GF-D8 (cell line): ENCODE measurements around the gene PLEKHA7.
"Not testable (repeated sequence)": the region's sequence is repeated elsewhere in the genome, so short reads cannot be mapped to it uniquely, and the experiment has no call there.

ENCODE experiments used
- DNase-seq: peaks from one replicate; lab custom pipeline; 2025; lab: John Stamatoyannopoulos, UW

PLEKHA7 gene

DNA sequence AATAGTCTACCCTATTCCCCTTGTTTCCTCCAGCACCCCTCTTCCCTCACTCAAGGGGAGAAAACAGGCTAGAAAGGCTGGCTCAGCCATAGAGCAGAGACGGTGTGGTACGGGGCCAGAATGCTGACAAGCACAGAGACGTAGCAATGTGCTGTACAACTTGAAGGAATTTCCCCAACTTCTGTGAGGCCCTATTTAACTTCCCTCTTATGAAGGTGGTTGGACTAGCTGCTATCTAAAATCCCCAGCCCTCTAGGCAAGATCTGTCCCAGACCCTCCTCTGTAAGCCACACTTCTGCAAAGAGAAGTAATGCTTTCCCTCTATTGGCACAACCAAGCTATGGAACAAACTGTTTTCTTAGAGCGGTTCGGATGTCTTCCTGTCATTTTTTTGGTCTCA lies 37.8 kb downstream of the PLEKHA7 start:
- no peak for DNase-seq

DNA sequence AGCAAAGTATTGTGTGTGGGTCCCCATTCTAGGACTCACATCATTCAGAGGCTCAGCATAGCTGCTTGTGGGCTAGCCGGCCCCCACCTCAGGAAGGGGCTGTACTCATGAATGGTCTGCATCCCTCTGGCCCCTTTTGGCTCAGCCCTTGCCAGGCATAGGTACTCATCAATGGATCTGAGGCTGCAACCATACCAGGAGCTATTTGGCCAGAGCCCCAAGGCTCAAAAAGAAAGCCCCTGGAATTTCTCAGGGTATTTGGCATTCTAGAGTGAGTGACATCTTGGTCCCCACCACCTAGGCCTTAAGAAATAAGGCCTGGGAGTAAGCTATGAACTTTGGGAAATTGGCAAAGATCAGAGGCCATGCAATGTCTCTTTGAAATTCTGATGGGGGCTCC lies 38.3 kb downstream of the PLEKHA7 start:
- DNase-seq, result no peak

DNA sequence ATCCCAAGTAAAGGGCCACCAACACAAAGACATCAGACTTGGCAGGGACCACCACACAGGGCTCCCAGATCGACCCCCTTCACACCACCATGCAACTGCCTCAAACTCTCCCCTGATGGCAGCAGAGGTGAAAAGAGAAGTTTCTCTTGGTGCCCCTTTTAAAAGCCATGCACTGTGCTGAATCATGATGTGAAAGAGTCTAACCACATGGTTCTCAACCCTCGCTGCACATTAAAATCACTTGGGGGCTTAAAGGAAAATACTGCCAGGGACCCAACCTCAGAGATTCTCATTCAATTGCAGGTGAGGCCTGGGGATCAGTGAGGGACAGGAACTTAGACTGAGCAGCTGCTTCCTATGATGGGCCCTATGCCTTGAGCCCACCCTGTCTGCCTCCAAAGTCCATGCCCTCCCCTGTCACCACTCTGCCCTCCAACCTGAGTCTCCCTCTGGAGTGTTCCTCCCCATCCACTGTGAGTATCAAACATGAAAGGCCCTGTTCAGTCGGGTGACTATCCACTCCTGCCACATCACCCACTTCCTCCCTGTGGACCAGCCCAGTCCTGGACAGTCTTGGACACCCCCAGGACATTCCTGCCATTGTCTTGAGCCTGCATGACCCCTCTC lies 40.8 kb downstream of the PLEKHA7 start:
- DNase-seq, result no peak

- DNase-seq, result no peak
These were observed 44.9 kb downstream of the PLEKHA7 start for GRCh38 chr11:16969010-16969999.

DNA sequence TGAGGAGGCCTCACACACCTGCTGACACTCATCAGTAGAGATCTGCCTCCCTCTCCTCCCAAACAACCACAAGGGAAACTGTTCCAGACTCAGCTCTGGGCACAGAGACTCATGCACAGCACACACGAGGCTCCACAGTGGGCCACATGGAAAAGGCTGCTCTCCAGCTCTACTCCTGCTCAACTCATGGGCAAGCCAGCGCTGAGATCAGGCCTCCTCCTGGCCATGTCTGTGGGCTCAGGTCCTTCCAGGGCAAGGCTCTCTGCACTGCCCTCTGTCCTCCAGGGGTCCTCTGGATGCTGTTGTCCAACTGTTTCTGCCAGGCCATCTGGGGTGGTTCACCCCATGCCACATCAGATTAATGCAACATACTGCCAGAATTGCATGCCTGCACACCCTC lies 46.0 kb downstream of the PLEKHA7 start:
- no peak for DNase-seq

GRCh38 chr11:16966930-16967671 lies 47.1 kb downstream of the PLEKHA7 start:
- no peak for DNase-seq

DNA sequence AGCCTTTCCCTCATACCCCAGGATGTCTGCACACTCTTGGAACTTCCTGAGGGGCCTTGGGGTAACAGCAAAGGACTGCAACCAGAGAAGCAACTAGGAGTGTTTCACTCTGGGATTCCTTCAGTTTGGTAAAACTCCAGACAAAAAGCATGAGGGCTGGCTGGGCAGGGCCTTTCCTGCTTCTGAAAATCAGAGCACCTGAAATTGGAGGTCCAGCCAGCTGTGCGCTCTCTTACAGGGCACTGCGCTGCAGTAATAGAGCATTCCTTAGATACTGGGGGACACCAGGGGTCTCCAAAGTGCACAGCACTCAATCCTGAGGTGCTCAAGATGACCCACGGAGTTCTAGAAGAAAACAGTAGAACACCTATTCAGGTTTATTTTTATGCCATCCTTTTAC lies 49.7 kb downstream of the PLEKHA7 start:
- DNase-seq, result no peak

GRCh38 chr11:16963316-16963876 lies 50.8 kb downstream of the PLEKHA7 start:
- no peak for DNase-seq

DNA sequence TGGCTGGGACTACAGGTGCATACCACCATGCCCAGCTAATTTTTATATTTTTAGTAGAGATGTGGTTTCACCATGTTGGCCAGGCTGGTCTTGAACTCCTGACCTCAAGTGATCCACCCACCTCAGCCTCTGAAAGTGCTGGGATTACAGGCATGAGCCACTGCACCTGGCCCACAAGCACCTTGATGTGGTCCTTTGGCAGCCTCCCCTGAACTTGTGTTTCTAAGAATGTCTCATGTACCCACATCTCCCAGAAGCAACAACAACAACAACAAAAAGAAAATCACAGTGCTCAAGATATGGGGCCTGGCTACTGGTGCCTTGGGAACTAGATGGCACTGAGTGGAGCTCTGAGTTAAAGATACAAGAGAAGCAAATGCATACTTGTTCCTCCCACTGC lies 51.6 kb downstream of the PLEKHA7 start:
- not testable (repeated sequence) for DNase-seq

GRCh38 chr11:16962146-16962545 lies 52.1 kb downstream of the PLEKHA7 start:
- DNase-seq, result no peak

DNA sequence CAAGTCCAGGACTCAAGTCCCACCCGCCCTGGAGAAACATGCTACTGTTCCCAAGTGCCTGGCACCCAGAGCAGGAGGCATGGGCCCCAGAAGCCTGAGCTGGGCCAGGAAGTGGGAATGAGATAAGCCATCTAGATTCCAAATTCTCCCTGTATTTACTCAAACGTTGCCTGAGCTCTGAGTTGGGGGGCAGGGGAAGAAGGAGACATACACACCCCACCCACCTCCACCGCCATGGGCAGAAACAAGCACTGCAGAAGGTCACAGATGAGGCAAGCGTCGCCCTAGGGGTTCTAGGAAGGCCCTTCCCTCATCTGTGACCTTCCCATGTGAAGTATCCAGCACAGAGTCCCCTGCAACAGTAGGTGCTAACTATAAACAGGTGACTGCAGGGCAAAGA lies 54.0 kb downstream of the PLEKHA7 start:
- no peak for DNase-seq

GRCh38 chr11:16959602-16960001 lies 54.6 kb downstream of the PLEKHA7 start:
- DNase-seq, result no peak

DNA sequence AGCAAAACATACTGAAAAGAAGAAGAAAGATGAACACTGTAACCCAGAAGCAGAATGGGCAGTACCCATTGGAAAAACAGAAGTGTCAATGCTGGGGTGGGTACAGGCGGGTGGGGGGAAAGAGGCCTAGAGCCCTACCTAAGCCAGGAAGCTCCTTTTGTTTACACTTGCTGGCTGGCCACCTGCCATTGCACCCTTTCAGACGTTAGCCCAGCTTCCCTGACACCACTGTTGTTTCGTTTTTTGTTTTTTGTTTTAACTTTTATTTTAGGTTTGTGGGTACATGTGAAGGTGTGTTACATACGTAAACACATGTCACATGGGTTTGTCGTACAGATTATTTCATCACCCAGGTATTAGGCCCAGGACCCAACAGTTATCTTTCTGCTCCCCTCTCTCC lies 55.4 kb downstream of the PLEKHA7 start:
- DNase-seq, result no peak

DNA sequence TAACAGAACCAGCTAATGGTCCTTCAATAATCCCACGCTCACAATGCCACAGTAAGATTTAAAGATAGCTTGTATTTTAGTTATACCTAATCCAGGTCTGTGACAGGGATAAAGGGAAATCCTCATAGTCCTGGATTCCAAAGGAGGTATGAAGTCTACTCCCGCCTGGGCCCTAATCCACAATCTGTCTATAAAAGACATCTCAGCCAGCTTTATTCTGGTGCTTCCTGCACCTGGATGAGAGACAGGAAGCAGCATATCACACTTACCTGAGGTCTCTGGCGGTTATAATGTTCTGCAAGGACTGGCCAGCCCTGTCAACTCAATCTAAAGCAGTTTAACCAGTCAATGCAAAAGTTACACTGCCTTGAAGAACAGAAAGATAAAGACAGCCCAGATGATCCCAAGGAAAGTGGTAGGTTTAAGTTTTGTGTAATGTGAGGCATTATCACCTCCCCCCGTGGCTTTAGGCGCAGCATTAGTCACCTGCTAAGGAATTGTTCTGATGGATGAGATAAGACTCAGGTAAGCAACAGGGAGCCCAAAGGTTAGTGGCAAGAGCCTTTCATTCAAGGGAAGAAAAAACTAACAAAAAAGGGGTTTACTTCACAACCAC lies 57.6 kb downstream of the PLEKHA7 start:
- DNase-seq, result no peak

- no peak for DNase-seq
These were observed 60.6 kb downstream of the PLEKHA7 start for GRCh38 chr11:16953663-16954062.

DNA sequence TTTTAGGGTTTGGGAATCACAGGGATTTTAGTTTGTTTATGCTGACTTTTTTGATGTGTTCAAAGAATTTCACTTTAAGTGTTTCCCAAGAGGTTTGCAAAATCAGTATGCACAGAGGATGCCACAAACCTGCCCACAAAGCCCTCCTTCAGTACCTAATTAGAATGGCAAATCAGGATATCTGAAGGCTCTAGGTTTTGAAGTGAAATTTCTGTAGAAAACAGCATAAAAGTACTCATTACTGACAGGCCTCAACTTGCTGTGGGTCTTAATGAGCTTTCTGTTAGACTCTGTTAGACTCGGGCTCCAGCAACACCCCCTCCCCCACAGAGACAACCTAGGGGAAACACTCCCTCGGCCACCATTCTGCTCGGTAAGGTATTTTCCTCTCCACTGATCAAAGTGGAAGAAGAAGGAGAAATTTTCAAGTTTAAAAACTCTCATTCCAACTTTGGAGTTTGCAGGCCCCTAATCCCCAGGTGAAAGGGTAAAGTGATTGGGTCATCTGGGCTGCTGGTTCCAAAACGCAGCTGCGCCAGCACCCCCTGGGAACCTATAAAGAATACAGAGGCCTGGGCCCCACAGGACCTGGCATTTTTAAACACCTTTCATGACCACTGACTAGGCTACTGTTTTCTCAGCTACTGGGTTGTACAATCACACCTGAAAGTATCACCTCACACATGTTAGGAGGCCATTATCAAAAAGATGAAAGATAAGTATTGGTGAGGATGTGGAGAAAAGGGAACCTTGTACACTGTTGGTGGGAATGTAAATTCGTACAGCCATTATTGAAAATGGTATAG lies 67.5 kb downstream of the PLEKHA7 start:
- DNase-seq, result no peak

GRCh38 chr11:16945671-16946469 lies 68.3 kb downstream of the PLEKHA7 start:
- no peak for DNase-seq

- no peak for DNase-seq
These were observed 71.3 kb downstream of the PLEKHA7 start for GRCh38 chr11:16942911-16943310.

DNA sequence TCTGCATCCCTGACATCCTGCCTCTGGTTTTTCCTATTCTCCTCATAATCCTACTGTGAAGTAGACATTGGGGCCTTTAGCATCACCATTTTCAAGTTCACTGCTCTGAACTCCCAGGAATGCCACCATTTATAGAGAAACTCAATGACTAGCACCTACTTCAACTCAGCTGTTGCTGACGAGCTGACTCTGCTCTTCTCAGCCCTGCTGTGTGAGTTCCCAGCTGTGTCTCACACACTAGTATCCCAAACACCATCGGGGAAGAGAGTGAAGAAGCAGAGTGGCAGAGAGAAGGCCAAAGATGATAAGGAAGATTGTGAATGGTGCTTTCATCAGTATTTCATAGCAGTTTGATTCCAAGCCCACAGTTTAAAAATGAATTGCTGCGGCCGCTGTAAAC lies 71.9 kb downstream of the PLEKHA7 start:
- no peak for DNase-seq

DNA sequence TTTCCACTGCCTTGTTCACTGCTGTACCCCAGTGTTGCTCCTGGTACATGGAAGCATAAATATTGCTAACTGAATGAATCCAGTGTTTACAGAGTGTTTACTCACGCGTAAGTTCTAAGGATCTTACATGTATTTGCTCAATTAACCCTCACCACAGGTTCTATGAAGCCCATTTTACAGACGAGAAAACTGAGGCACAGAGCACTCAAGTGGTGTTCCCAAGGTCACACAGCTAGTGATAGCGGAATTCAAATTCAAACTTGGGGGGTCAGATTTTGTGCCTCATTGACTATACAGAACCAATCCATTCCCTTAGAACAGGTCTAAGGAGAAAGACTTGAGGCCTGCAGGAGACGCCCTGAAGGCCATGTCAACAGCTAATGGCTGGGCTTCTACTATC lies 72.3 kb downstream of the PLEKHA7 start:
- no peak for DNase-seq
